ENCODE measurements around the gene UGP2.

The UGP2 gene

DNA sequence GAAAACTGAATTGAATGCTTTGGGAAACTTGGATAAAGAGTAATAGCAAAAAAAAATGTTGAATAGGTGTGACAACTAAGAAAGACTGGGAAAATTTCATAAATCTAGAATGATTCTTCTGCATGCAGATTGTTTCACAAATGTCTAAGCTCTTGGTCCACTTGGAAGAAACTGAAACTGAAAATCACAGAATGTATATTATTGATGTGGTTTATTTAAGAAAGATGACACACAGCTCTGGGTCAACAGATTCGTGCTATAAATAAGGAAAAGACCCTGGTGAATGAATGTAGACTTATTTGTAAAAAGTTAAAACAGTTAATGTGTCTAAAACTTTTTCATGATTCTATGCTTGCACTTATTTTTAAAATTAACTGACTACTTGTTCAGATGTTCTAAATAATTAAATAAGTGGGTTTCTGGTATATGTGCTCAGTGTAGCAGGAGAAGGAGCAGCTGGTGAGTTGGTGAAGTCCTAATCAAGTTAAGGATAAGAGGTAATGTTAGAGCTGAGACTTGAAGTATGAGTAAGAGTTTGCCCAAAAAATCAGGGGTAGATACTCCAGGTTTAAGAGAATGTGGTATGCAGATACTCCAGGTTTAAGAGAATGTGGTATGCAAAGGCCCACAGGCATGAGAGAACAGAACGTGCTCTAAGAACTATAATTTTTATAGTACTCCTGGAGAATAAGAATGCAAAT is 24.5 kb downstream of the UGP2 start:
- no peak for DNase-seq

- no peak for DNase-seq
Measured at GRCh38 chr2:63870679-63871078, 29.0 kb downstream of the UGP2 start.

DNA sequence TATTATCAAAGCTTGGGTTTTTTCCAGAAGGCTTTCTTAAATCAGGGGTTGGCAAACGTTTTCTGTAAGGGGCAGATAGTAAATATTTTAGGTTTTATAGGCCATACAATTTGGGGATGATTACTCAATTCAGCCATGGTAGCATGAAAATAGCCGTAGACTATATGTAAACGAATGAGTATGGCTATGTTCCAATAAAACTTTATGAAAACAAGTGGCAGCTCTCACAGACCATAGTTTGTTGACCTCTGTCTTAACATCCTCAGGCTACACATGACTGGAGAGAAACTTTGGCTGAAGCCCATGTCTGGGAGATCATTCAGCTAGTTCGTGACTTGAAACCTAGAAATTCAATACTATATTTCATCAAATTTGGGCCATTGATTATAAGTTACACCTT is 30.2 kb downstream of the UGP2 start:
- no peak for DNase-seq

DNA sequence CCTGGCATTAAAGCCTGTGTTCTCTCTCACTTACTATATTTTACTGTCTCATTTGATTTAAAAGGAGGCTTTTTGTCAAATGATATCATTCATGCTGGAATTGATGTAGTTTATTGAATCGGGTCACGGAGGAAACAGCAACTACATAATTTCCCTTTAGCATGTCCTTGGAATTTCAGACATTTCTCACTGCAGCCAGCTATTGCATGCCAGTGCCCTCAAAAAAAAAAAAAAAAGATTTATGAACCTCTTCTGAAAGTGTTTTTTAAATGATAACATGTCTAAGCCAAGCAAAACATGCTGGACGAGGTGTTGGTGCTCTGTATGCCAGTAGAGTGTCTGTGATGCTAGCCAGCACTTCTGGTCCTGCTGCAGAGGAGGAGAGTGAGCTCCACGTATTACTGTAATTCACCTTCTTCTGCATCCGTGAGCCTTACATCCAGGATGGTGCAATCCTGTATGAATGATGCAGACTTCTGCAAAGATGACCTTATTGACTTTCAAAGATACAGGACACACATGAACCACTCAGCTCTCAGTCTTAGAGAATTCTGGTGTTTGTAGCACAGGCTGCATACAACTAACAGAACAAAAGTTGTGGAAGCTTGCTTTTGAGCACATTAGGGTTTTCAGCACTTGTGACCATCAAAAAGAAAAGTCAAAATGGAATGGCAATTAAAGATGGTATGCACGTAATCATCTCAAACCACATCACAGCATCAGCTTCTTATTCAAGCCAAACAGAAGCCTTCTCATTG is 31.1 kb downstream of the UGP2 start:
- DNase-seq, result no peak

DNA sequence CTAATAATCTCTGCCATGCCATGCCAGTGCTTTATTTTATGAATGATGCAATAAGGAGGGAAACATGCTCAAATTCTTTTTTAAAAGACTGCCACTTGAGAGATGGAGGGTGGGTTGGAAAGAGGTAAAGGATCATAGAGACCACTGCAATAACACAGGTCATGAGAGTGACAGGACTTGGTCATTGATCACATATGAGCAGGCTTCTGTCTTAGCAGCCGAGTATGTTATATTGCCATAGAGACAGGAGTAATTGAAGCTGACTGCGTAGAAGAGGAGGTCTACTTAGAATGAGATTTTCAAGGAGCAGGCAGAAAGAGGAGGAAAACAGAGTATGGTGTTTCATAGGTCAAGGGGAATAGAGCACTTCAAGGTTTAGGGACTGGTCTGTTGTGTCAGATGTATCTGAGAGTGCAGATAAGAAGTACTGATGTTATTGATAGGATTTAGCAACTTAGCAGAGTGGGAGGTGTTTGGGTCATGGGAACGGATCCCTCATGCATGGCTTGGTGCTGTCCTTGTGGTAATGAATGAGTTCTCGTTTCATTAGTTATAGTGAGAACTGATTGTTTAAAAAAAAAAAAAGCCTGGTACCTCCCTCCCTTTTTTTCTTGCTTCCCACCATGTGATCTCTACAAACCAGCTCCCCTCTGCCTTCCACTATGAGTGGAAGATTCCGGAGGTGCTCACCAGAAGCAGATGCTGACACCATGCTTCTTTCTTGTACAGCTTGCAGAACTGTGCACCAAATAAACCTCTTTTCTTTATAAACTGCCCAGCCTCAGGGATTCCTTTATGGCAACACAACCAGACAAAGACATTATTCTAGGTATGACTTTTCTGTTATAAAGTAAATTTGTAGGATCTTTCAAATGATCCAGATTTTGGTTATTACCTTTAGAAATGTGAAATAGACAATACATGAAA is 32.8 kb downstream of the UGP2 start:
- DNase-seq, result no peak

DNA sequence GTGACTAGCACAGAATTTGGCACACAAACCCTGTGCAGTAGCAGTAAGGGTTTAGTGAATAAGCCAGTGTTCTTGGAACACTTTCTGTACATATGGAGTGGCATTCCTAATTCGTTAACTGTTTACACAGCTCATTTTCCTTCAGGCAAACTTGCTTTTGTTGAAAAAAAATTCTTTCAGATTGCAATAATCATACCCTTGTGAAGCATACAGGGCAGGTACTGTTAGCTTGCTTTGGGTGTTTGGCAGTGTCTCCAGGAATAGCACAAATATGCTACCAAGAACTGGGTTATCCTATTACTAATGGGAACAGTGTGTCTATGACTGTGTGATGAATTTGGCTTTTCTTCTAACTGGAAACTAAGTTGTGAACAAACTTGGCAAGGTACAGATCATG is 33.4 kb downstream of the UGP2 start:
- DNase-seq, result no peak

DNA sequence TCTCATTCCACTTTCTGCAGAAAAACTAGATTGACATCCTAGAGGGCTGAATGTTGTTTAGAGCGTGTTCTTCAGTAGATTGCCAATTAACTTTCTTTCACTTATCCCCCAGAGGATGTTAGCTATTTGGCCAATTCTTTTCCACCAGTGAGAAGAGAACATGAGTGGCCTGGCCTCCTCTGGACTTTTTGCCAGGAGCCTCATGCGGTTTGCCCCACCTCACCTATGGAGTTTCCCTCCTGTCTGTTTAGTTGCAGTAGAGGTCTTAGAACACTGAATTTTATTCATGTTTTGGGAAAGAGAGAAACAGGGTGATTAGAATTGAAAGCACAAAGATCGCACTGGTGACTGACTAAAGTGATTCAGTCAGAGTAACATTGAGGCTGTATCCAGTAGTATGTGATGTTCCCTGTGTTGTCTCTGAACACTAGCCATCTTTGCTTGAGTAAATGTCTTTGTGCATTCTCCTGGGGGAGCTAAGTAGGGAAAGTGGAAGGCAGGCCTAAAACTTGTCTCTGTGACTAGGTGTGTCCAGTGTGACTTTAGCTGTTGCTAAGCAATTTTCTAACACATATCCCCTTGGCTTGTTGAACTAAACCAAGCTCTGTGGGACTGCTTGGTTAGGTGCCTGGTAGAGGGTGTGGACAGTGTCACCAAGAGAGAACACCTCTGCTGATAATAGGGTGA is 34.0 kb downstream of the UGP2 start:
- no peak for DNase-seq

DNA sequence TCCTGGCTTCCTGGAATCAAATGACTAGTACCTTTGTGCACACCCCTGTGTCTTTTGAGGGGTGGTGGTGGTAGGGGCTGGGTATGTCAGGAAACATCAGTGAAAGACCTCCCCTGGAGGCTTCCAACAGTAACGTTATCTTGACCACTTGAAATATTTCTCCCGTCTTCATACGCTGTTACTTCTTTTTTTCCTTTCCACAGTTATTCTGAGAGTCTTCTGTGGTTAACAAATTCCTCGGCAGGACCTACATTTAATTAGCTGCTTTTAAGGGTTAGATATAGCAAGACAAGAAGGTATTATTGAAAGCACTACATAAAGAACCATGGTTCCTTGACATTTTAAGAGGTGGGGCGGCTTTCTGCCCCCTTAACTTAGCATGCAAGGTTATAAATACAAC is 34.6 kb downstream of the UGP2 start:
- DNase-seq, result no peak

- DNase-seq, result no peak
Measured at GRCh38 chr2:63878486-63878885, 36.8 kb downstream of the UGP2 start.

GRCh38 chr2:63879876-63880433 is 38.3 kb downstream of the UGP2 start:
- DNase-seq, result no peak

DNA sequence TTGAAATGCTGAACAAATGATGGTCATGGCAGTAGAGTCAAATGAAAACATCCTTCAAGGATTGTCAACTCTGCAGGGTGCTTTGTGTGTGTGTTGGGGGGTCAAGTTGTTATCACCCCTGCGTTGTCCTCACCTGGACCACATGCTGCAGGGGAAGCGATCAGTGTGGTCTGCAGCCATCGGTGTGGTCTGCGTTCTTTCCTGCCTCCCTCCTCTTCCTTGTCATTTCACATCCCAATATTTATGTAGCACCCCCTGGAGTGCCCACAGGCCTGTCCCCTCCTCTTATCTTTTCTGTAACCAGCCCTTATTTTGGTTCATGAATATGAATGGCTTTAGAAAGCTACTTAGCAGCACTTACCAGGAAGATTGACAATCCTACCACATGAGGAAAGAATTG is 38.9 kb downstream of the UGP2 start:
- no peak for DNase-seq

GRCh38 chr2:63881205-63881604 is 39.5 kb downstream of the UGP2 start:
- no peak for DNase-seq

DNA sequence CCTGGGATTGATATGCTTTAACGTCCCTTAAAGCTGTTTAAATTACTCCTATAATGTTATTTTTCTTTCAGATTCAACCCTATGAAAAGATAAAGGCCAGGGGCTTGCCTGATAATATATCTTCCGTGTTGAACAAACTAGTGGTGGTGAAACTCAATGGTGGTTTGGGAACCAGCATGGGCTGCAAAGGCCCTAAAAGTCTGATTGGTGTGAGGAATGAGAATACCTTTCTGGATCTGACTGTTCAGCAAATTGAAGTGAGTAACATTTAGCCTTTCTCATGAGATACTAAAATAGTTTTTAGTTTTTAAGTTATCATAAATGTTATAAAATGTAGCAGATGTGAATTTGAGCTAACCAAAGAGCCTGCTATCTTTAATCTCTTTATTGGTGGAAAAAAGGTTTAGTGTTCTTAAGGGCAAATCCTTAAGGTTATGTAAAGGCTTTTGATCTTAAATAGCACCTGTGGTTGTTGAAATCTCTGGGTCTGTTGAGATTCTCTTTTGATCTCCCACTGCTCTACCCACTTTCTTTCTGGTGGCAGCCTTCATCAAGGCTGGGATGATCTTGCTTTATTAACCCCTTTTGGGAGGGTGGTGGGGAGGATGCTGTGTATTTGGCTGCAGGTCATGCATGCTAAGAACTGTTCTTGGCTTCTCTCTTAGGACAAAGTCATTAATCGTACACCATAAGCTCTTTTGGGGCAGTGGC is 40.9 kb downstream of the UGP2 start:
- DNase-seq, result no peak

- no peak for DNase-seq
Measured at GRCh38 chr2:63886445-63886844, 44.7 kb downstream of the UGP2 start.

DNA sequence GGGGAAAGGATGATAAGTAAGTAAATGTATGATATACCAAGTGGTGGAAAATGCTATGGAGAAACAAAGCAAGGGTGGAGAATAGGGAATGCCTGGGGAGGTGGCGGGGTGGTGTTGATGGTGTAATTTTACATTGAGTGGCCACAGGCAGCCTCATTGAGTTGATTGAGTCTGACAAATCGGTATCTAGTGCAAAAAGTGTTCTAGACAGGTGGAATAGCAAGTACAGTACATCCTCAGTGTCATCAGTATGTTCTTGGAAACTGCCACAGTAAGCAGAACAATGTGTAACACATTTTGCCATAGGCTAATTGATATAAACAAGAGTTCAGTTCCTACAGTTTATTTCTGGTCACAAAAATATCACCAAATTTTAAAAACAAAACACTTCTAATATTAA is 46.4 kb downstream of the UGP2 start:
- no peak for DNase-seq

DNA sequence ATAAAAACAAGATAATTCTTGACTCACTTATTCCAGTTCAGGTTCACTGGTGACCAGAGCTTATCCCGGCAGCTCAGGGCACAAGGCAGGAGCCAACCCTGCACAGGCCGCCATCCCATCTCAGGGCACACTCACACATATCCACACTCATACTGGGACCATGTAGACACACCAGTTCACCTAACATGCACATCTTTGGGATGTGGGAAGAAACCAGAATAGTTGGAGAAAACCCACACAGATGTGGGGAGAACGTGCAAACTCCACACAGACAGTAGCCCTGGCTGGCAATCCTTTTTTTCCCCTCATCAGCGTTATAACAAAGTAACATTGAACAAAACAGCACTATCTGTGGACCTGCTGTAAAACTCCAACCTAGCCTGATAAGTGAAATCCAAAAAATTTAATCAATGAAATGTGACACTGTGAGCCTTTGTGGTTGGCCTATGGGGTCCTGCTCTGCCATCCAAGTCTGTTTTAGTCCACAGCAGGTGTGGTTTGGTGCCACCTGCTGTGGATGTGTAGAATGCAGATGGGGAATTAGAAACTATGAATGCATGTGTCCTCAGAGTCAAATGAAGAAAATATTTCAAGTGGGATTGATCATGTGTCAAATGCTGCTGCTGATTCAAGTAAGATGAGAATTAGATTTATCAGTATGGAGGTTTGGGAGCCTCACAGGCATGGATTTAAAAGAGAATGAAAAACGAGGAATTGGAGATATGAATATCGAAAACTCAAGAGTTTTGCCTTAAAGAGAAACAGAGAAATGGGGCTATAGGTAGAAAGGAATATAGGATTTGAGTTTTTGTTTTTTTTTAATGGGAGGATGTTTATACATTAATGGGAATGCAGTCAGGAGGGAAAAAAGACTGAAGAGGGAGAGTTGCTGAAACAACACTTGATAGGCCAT is 47.0 kb downstream of the UGP2 start:
- peak; percentile 56 for DNase-seq

DNA sequence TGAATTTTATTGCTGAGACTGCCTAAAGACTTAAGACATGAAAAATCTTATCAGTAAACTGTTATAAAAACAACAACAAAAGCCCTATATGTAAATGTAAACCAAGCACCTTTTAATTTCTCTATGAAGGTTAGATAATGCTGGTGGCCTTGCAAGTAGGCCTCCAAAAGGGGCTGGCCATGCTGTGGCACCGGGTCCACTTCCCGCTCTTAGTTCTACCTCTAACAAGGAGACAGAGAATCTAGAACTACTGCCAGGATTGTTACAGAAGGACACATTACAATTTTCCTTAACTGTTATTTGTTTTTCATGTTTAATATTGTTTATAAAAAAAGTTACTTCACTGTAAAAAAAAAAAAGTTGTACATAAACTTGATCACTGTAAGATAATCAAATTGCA is 49.0 kb downstream of the UGP2 start:
- no peak for DNase-seq

DNA sequence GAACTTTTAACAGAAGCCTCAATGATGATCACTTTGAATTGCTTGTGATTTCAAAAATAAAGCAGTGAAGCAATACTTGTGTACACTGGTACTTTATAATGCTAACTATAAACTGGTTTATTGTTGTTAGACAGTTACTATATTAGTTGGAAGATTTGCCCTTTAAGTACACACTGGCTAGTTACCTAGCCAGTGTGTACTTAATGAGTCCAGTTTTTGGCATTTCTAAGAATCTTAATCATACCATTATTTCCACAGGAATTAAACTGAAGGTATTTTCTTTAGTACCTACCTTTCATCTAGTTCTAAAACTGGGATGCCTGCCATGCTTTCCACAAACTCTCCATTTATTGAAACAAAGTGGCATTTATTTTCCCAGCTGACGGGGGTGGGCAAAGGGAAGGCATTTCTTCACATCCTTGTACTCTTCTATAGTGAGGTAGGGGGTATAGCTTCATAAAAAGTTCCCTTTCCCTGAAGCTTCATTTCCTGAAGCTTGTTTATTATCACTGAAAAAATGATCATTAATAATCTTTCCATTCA is 49.9 kb downstream of the UGP2 start:
- no peak for DNase-seq

DNA sequence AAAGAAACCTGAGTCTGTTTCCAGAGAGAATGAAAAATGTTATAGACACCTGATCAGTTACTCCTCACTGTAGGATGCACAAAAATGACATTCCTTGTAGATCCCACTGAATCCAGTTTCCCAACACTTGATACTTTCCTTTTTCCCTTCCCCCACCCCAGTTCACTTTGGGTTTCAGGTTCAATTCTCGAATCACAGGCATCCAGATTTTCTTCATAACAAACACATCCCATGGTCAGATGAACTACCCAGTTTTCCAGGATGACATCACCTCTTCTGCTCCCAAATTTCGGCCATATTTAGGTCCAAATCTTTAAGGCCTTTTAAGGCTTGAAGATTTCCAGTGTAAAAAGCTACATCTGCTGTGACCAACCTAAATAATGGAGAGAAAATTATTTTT is 51.5 kb downstream of the UGP2 start:
- no peak for DNase-seq

- no peak for DNase-seq
Measured at GRCh38 chr2:63894167-63894566, 52.5 kb downstream of the UGP2 start.

- DNase-seq, result no peak
Measured at GRCh38 chr2:63898839-63899238, 57.1 kb downstream of the UGP2 start.

All from stimulated activated CD4-positive, alpha-beta T cell treated with anti-CD3 and anti-CD28 coated beads, Interleukin-15, amount 100 ng/mL, for 24 hours (primary cell).